NCI-H2227 treated with DMSO at 0.1 percent for 48 hours (cell line): Measurements from ENCODE around the gene METTL2B.

Experiments
- DNase-seq: peaks from one replicate; lab custom pipeline; 2025; lab: John Stamatoyannopoulos, UW

The METTL2B gene

GRCh38 chr7:128476402-128477335 lies at the start of gene METTL2B:
Gene METTL2B, plus strand, starts transcription at chr7:128476748. Its CDS starts 18 bp downstream, at chr7:128476766.
- DNase-seq: peak; percentile 92

- DNase-seq: peak; percentile 79
These were observed 49.2 kb upstream of the METTL2B start for GRCh38 chr7:128427289-128427891.

GRCh38 chr7:128430207-128430606 lies 46.3 kb upstream of the METTL2B start:
- no peak for DNase-seq

GRCh38 chr7:128431221-128431620 lies 45.3 kb upstream of the METTL2B start:
- no peak for DNase-seq

GRCh38 chr7:128431754-128432153 lies 44.8 kb upstream of the METTL2B start:
- DNase-seq: no peak

- no peak for DNase-seq
These were observed 41.9 kb upstream of the METTL2B start for GRCh38 chr7:128434413-128435326.

- no peak for DNase-seq
These were observed 41.2 kb upstream of the METTL2B start for GRCh38 chr7:128435327-128435686.

GRCh38 chr7:128437426-128438332 lies 38.9 kb upstream of the METTL2B start:
- no peak for DNase-seq

GRCh38 chr7:128442356-128442755 lies 34.2 kb upstream of the METTL2B start:
- no peak for DNase-seq

GRCh38 chr7:128443831-128444600 lies 32.5 kb upstream of the METTL2B start:
- no peak for DNase-seq

GRCh38 chr7:128446306-128446705 lies 30.2 kb upstream of the METTL2B start:
- DNase-seq: no peak

GRCh38 chr7:128447941-128448564 lies 28.5 kb upstream of the METTL2B start:
- no peak for DNase-seq

GRCh38 chr7:128448751-128449302 lies 27.7 kb upstream of the METTL2B start:
- DNase-seq: no peak

- DNase-seq: no peak
These were observed 26.1 kb upstream of the METTL2B start for GRCh38 chr7:128450409-128450808.

- no peak for DNase-seq
These were observed 25.6 kb upstream of the METTL2B start for GRCh38 chr7:128450913-128451312.

GRCh38 chr7:128452552-128452951 lies 24.0 kb upstream of the METTL2B start:
- DNase-seq: no peak

GRCh38 chr7:128453836-128454804 lies 22.4 kb upstream of the METTL2B start:
- DNase-seq: peak; percentile 75

- peak; percentile 76 for DNase-seq
These were observed 21.6 kb upstream of the METTL2B start for GRCh38 chr7:128454808-128455542.
